T-helper 17 cell (primary cell): ENCODE measurements around the gene MRM1. TPM values are rescaled to one million over a fixed set of nuclear protein-coding genes. Genes with fewer than 3 reads are reported as not detected.

Source experiments
- ATAC-seq: fragments of 150-1000 bp; cut with Tn5 transposase; 2 replicates; pipeline ENCODE4 v1.10.0; 2021; ENCODE audit warnings: mild to moderate bottlenecking, moderate library complexity
- DNase-seq, 3 donors: peaks; one replicate each; pipeline versions ENCODE4 v3.0.0 to v3.0.0-alpha.2; 2020 to 2021
- H3K9me3 ChIP-seq: one replicate; pipeline ENCODE4 v1.7.0; 2013; ENCODE audit warnings: low read length, mild to moderate bottlenecking; ENCODE audit not compliant: control insufficient read depth, poor library complexity, severe bottlenecking
- H3K27ac Mint-ChIP-seq: one replicate; pipeline ENCODE4 v1.8.0; 2022; ENCODE audit warnings: mild to moderate bottlenecking, moderate library complexity, mixed read lengths
- H3K27me3 Mint-ChIP-seq: one replicate; pipeline ENCODE4 v1.8.0; 2022; ENCODE audit warnings: mixed read lengths
- H3K36me3 Mint-ChIP-seq: one replicate; pipeline ENCODE4 v1.8.0; 2022; ENCODE audit warnings: low read depth, mixed read lengths
- H3K4me1 Mint-ChIP-seq: one replicate; pipeline ENCODE4 v1.8.0; 2022; ENCODE audit warnings: mild to moderate bottlenecking, mixed read lengths
- H3K4me3 Mint-ChIP-seq: one replicate; pipeline ENCODE4 v1.8.0; 2022; ENCODE audit warnings: mild to moderate bottlenecking, moderate library complexity, mixed read lengths
- total RNA-seq, 4 donors: library from RNA in 2 of 4; stranded (reverse) in 2 of 4; gene quantifications; one replicate each; pipeline ENCODE4 v1.2.3 and lab custom pipeline; 2022 to 2026

MRM1 gene
- 1 to 10 TPM; 2.6 to 3.4 TPM for total RNA-seq
- total RNA-seq (lab: John Stamatoyannopoulos, UW): 4.5 to 9.0 reads per million in 2 donors

GRCh38 chr17:36601303-36602029, at the start of gene MRM1:
MRM1 (plus strand) TSS chr17:36601583; CDS start chr17:36601811, 228 bp downstream.
- ATAC-seq: peak; percentile 87
- H3K4me1 Mint-ChIP-seq: peaks cover 38% of the 10 kb centered on the region
- H3K36me3 Mint-ChIP-seq: peaks cover 6% of the 10 kb centered on the region
- no peaks in the 10 kb centered on the region for H3K27me3 Mint-ChIP-seq
- peak; percentile 74 to 86 (median 85) for DNase-seq
- peak within 1 kb of the TSS; percentile 96 for H3K4me3 Mint-ChIP-seq
- H3K27ac Mint-ChIP-seq: peak within 1 kb of the TSS; percentile 96
- H3K9me3 ChIP-seq: no peaks in the 10 kb centered on the region

- Mint-ChIP-seq H3K4me1 (peaks cover 49% of the 10 kb centered on the region), H3K4me3 (peak overlapping the region; percentile 68), H3K27me3 (no peaks in the 10 kb centered on the region), H3K27ac (peak overlapping the region; percentile 71), H3K36me3 (peaks cover 4% of the 10 kb centered on the region)
- DNase-seq (no peak), ATAC-seq (no peak)
- no peaks in the 10 kb centered on the region for H3K9me3 ChIP-seq
Observed at GRCh38 chr17:36553459-36553858, 47.9 kb upstream of the MRM1 start.

- Mint-ChIP-seq H3K4me1 (peaks cover 21% of the 10 kb centered on the region), H3K27me3 (no peaks in the 10 kb centered on the region), H3K4me3 (no peak overlapping the region), H3K36me3 (peaks cover 6% of the 10 kb centered on the region), H3K27ac (no peak overlapping the region)
- ATAC-seq (no peak), DNase-seq (no peak)
- H3K9me3 ChIP-seq: no peaks in the 10 kb centered on the region
Observed at GRCh38 chr17:36566081-36566480, 35.3 kb upstream of the MRM1 start.

- Mint-ChIP-seq H3K4me3 (no peak overlapping the region), H3K27me3 (no peaks in the 10 kb centered on the region), H3K27ac (no peak overlapping the region), H3K4me1 (peaks cover 14% of the 10 kb centered on the region), H3K36me3 (peaks cover 4% of the 10 kb centered on the region)
- no peaks in the 10 kb centered on the region for H3K9me3 ChIP-seq
- ATAC-seq: no peak
- DNase-seq: no peak
Observed at GRCh38 chr17:36575028-36575427, 26.4 kb upstream of the MRM1 start.

GRCh38 chr17:36576793-36577192, 24.6 kb upstream of the MRM1 start:
- no peak for DNase-seq
- Mint-ChIP-seq H3K4me3 (no peak overlapping the region), H3K36me3 (peaks cover 7% of the 10 kb centered on the region), H3K4me1 (peaks cover 16% of the 10 kb centered on the region), H3K27me3 (no peaks in the 10 kb centered on the region), H3K27ac (no peak overlapping the region)
- H3K9me3 ChIP-seq: no peaks in the 10 kb centered on the region
- ATAC-seq: no peak

- Mint-ChIP-seq H3K27ac (no peak overlapping the region), H3K4me1 (peaks cover 11% of the 10 kb centered on the region)
Observed at GRCh38 chr17:36578671-36579070, 22.7 kb upstream of the MRM1 start.

GRCh38 chr17:36583787-36584186, 17.6 kb upstream of the MRM1 start:
- no peak for ATAC-seq

More at GRCh38 chr17:36578671-36579070, 22.7 kb upstream of the MRM1 start:
- DNase-seq (no peak), ATAC-seq (no peak)
- Mint-ChIP-seq H3K36me3 (peaks cover 7% of the 10 kb centered on the region), H3K4me3 (no peak overlapping the region), H3K27me3 (no peaks in the 10 kb centered on the region)
- no peaks in the 10 kb centered on the region for H3K9me3 ChIP-seq

GRCh38 chr17:36586138-36586537, 15.2 kb upstream of the MRM1 start:
- no peaks in the 10 kb centered on the region for H3K9me3 ChIP-seq
- no peaks in the 10 kb centered on the region for H3K27me3 Mint-ChIP-seq
- ATAC-seq: no peak
- H3K36me3 Mint-ChIP-seq: peaks cover 7% of the 10 kb centered on the region
- H3K4me3 Mint-ChIP-seq: no peak overlapping the region
- no peak overlapping the region for H3K27ac Mint-ChIP-seq
- peaks cover 14% of the 10 kb centered on the region for H3K4me1 Mint-ChIP-seq
- DNase-seq: no peak

More at GRCh38 chr17:36583787-36584186, 17.6 kb upstream of the MRM1 start:
- H3K9me3 ChIP-seq: no peaks in the 10 kb centered on the region
- H3K27me3 Mint-ChIP-seq: no peaks in the 10 kb centered on the region
- DNase-seq: no peak
- no peak overlapping the region for H3K27ac Mint-ChIP-seq
- peaks cover 8% of the 10 kb centered on the region for H3K4me1 Mint-ChIP-seq
- H3K4me3 Mint-ChIP-seq: no peak overlapping the region
- H3K36me3 Mint-ChIP-seq: peaks cover 12% of the 10 kb centered on the region

- no peak for ATAC-seq
- no peak overlapping the region for H3K4me3 Mint-ChIP-seq
- peak overlapping the region; percentile 75 for H3K27ac Mint-ChIP-seq
- H3K27me3 Mint-ChIP-seq: no peaks in the 10 kb centered on the region
- H3K9me3 ChIP-seq: no peaks in the 10 kb centered on the region
- peaks cover 5% of the 10 kb centered on the region for H3K36me3 Mint-ChIP-seq
- no peak for DNase-seq
- peaks cover 31% of the 10 kb centered on the region for H3K4me1 Mint-ChIP-seq
Observed at GRCh38 chr17:36590082-36590481, 11.3 kb upstream of the MRM1 start.

GRCh38 chr17:36591434-36592315, 9.7 kb upstream of the MRM1 start, which contains the start of gene DHRS11:
DHRS11 (plus strand) TSS chr17:36591879; CDS start chr17:36592010, 131 bp downstream.
- peaks cover 26% of the 10 kb centered on the region for H3K4me1 Mint-ChIP-seq
- no peaks in the 10 kb centered on the region for H3K9me3 ChIP-seq
- no peaks in the 10 kb centered on the region for H3K36me3 Mint-ChIP-seq
- DNase-seq (peak; percentile 58 to 81 (median 75)), ATAC-seq (peak; percentile 92)
- H3K27ac Mint-ChIP-seq: peak within 1 kb of the TSS; percentile 75
- H3K27me3 Mint-ChIP-seq: no peaks in the 10 kb centered on the region
- H3K4me3 Mint-ChIP-seq: peak within 1 kb of the TSS; percentile 87

GRCh38 chr17:36592316-36592715, 9.1 kb upstream of the MRM1 start:
- Mint-ChIP-seq H3K36me3 (no peaks in the 10 kb centered on the region), H3K27ac (peak overlapping the region; percentile 63), H3K4me3 (peak overlapping the region; percentile 87), H3K4me1 (peaks cover 26% of the 10 kb centered on the region), H3K27me3 (no peaks in the 10 kb centered on the region)
- no peaks in the 10 kb centered on the region for H3K9me3 ChIP-seq
- ATAC-seq: no peak
- no peak for DNase-seq

- no peaks in the 10 kb centered on the region for H3K27me3 Mint-ChIP-seq
- no peaks in the 10 kb centered on the region for H3K9me3 ChIP-seq
- ATAC-seq: no peak
- peak overlapping the region; percentile 63 for H3K27ac Mint-ChIP-seq
- DNase-seq: no peak
- no peaks in the 10 kb centered on the region for H3K36me3 Mint-ChIP-seq
- peaks cover 26% of the 10 kb centered on the region for H3K4me1 Mint-ChIP-seq
- H3K4me3 Mint-ChIP-seq: peak overlapping the region; percentile 87
Observed at GRCh38 chr17:36592716-36593321, 8.6 kb upstream of the MRM1 start.
